A549 (cell line): ENCODE measurements around the gene ST6GALNAC2. TPM values are rescaled to one million over a fixed set of nuclear protein-coding genes. Genes with fewer than 3 reads are reported as not detected.
"Not testable (repeated sequence)": the region's sequence is repeated elsewhere in the genome, so short reads cannot be mapped to it uniquely, and the experiment has no call there.

ENCODE experiments used
- ATAC-seq, 2 experiments: fragments of 200-7000 bp in 1 of 2; fragments of >200 bp in 1 of 2; cut with Nextera tagmentation in 1 of 2; cut with Tn5 transposase in 1 of 2; 3 replicates each; pipeline versions ENCODE4 v1.8.0 to v1.9.1; 2018 to 2020; ENCODE audit warnings: mild to moderate bottlenecking in 1 of 2, moderate library complexity in 1 of 2
- CTCF ChIA-PET: fragments of 300-600 bp; sonication (Branson Sonifier 250); formaldehyde crosslinking; extraction: SDS; loops from one replicate; lab custom pipeline; 2021; ENCODE audit warnings: antibody characterized with exemption, inconsistent platforms; lab: Yijun Ruan, JAX
- POLR2A ChIA-PET: fragments of 350-600 bp; formaldehyde crosslinking; extraction: SDS; loops from one replicate; lab custom pipeline; 2021; ENCODE audit warnings: antibody characterized with exemption, inconsistent platforms; lab: Yijun Ruan, JAX
- DNase-seq, 2 experiments: peaks; one replicate each; pipeline versions ENCODE4 v3.0.0 to v3.0.0-alpha.2; 2011 to 2016; ENCODE audit warnings: low read depth in 1 of 2, low spot score in 1 of 2
- FAIRE-seq: peaks from 2 replicates; lab custom pipeline; 2011; peaks lifted over from hg19 to GRCh38; lab: Jason Lieb, UNC
- H3K27ac ChIP-seq, 2 experiments: fragments of >200 bp; sonication (Bioruptor Twin); formaldehyde crosslinking; 3 replicates each; pipeline ENCODE4 v1.5.1; 2016 to 2017
- H3K4me1 ChIP-seq: fragments of >200 bp; sonication (Bioruptor Twin); formaldehyde crosslinking; 3 replicates; pipeline ENCODE4 v1.6.1; 2016
- H3K4me2 ChIP-seq: fragments of >200 bp; sonication (Bioruptor Twin); formaldehyde crosslinking; 3 replicates; pipeline ENCODE4 v1.6.1; 2016
- H3K4me3 ChIP-seq: fragments of >200 bp; sonication (Bioruptor Twin); formaldehyde crosslinking; 3 replicates; pipeline ENCODE4 v1.5.1; 2016
- H3K9me3 ChIP-seq: fragments of >200 bp; sonication (Bioruptor Twin); formaldehyde crosslinking; 3 replicates; pipeline ENCODE4 v1.6.1; 2016
- CHD4 ChIP-seq: fragments of 200-600 bp; sonication (generic); IDR thresholded peaks from 2 replicates; pipeline ENCODE4 v1.6.1; 2016; ENCODE audit warnings: antibody characterized with exemption, mild to moderate bottlenecking, borderline replicate concordance
- GATA3 ChIP-seq: IDR thresholded peaks from 2 replicates; pipeline ENCODE4 v1.6.1; 2012; ENCODE audit warnings: borderline replicate concordance
- JUN ChIP-seq, 2 experiments: fragments of >200 bp; sonication (Bioruptor Twin); formaldehyde crosslinking; IDR thresholded peaks; 2 replicates in 1 of 2; 3 replicates in 1 of 2; pipeline ENCODE4 v1.6.1; 2016 to 2017
- MAFK ChIP-seq: fragments of 450-650 bp; IDR thresholded peaks from 2 replicates; pipeline ENCODE4 v1.6.1; 2014; ENCODE audit not compliant: partially characterized antibody
- MYC ChIP-seq: IDR thresholded peaks from 2 replicates; pipeline ENCODE4 v1.6.1; 2012; ENCODE audit warnings: mild to moderate bottlenecking, inconsistent platforms, low read length, improper control_type of control experiment, borderline replicate concordance
- NPAS2 ChIP-seq: fragments of 250-450 bp; sonication (Bioruptor Pico); IDR thresholded peaks from 2 replicates; pipeline ENCODE4 v1.8.0; 2022; ENCODE audit warnings: mild to moderate bottlenecking, moderate library complexity, borderline replicate concordance
- PBX3 ChIP-seq: IDR thresholded peaks from 2 replicates; pipeline ENCODE4 v1.6.1; 2012
- POLR2AphosphoS2 ChIP-seq: conservative IDR thresholded peaks from 2 replicates; pipeline ENCODE4 v1.6.1; 2012; ENCODE audit warnings: low read length, improper control_type of control experiment, inconsistent platforms
- TP53 ChIP-seq: fragments of 250-450 bp; sonication (Bioruptor Pico); IDR thresholded peaks from 2 replicates; pipeline ENCODE4 v1.5.0; 2021; ENCODE audit warnings: mild to moderate bottlenecking, moderate library complexity
- WGBS: methylation state at CpG from one replicate; pipeline ENCODE4 v1.1.6; 2017; ENCODE audit errors: missing lambda C conversion rate; 5-methylcytosine and 5-hydroxymethylcytosine counted together
- polyA plus RNA-seq, 4 experiments: library from polyadenylated mRNA; depleted of rRNA in 3 of 4; stranded (reverse); fragments of >200 nt; fragmentation: RNase III in 1 of 4; extraction: RNeasy Plus Mini Kit Qiagen cat#74134 plus additional on column Dnase treatment in 1 of 4; gene quantifications; 2 replicates in 3 of 4; 3 replicates in 1 of 4; pipeline ENCODE4 v1.2.3, GENCODE V29; 2011 to 2017
- TF ChIP-seq, protein P1 (sequence below): IDR thresholded peaks from 2 replicates; pipeline ENCODE4 v1.6.1; 2012; ENCODE audit warnings: low read depth, borderline replicate concordance
- TF ChIP-seq, protein P2 (sequence below): fragments of >200 bp; sonication (Bioruptor Twin); formaldehyde crosslinking; IDR thresholded peaks from 3 replicates; pipeline ENCODE4 v1.6.1; 2016

ST6GALNAC2 gene
- polyA plus RNA-seq, 2 of the 4 experiments (the other 2 are of a cell fraction) = 0.41 to 0.74 TPM

GRCh38 chr17:76560877-76561221 is 24.8 kb downstream of the ST6GALNAC2 start:
- POLR2A ChIA-PET = no interaction called here
- FAIRE-seq (no peak), DNase-seq (no peak), ATAC-seq (no peak)
- Histone ChIP-seq H3K4me2 (peak overlapping the region; percentile 95; the same call in 2 of the 3 replicates), H3K9me3 (no peaks in the 10 kb centered on the region), H3K4me1 (peaks cover 48% of the 10 kb centered on the region), H3K4me3 (no peak overlapping the region), H3K27ac (peak overlapping the region in 1 of 2 experiments; percentile 90; a peak in 3 of 6 replicates)
- TF ChIP-seq NPAS2 (CRISPR knock-in tag) (no peak), PBX3 (no peak), POLR2AphosphoS2 (no peak), JUN (IDR thresholded peaks at IDR 0.05) (no peak), CHD4 (no peak), GATA3 (no peak), TP53 (CRISPR knock-in tag) (no peak), MAFK (no peak)
- TF ChIP-seq, protein P1, sequence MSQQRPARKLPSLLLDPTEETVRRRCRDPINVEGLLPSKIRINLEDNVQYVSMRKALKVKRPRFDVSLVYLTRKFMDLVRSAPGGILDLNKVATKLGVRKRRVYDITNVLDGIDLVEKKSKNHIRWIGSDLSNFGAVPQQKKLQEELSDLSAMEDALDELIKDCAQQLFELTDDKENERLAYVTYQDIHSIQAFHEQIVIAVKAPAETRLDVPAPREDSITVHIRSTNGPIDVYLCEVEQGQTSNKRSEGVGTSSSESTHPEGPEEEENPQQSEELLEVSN = no peak
- 90% methylated on average over 6 of the region's 6 CpGs for WGBS
- CTCF ChIA-PET = interaction anchor here (0.7 to 15.7 kb wide), 7 partner anchors 17 to 163 kb away, joined by 4 to 185 read pairs (median 8); partner anchors contain the start of genes MXRA7 and ST6GALNAC2

- Histone ChIP-seq H3K9me3 (no peaks in the 10 kb centered on the region), H3K27ac (peak overlapping the region in 1 of 2 experiments; percentile 90; a peak in 3 of 6 replicates)
- CTCF ChIA-PET = interaction anchor here (0.7 to 15.7 kb wide), 12 partner anchors 7 to 163 kb away, joined by 3 to 185 read pairs (median 11); partner anchors contain the start of genes MXRA7 and ST6GALNAC2
- ATAC-seq (no peak), FAIRE-seq (no peak)
- WGBS = 90% methylated on average over 10 of the region's 10 CpGs
- TF ChIP-seq MYC = no peak
- TF ChIP-seq, protein P2, sequence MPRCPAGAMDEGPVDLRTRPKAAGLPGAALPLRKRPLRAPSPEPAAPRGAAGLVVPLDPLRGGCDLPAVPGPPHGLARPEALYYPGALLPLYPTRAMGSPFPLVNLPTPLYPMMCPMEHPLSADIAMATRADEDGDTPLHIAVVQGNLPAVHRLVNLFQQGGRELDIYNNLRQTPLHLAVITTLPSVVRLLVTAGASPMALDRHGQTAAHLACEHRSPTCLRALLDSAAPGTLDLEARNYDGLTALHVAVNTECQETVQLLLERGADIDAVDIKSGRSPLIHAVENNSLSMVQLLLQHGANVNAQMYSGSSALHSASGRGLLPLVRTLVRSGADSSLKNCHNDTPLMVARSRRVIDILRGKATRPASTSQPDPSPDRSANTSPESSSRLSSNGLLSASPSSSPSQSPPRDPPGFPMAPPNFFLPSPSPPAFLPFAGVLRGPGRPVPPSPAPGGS = 0 out of 3 replicates have a peak, but pooled peaks have one; percentile 28
- TF ChIP-seq, all 56 proteins: peak for 1
- Histone ChIP-seq H3K4me1 (peaks cover 42% of the 10 kb centered on the region), H3K4me3 (peak overlapping the region; percentile 87; the same call in 2 of the 3 replicates), H3K4me2 (peak overlapping the region; percentile 95)
- DNase-seq = no peak
- POLR2A ChIA-PET = interaction anchor here (0.7 kb wide), 2 partner anchors 33 to 64 kb away, joined by 3 read pairs; no protein-coding TSS in a partner anchor
Measured at GRCh38 chr17:76560036-76560876, 25.4 kb downstream of the ST6GALNAC2 start.

DNA sequence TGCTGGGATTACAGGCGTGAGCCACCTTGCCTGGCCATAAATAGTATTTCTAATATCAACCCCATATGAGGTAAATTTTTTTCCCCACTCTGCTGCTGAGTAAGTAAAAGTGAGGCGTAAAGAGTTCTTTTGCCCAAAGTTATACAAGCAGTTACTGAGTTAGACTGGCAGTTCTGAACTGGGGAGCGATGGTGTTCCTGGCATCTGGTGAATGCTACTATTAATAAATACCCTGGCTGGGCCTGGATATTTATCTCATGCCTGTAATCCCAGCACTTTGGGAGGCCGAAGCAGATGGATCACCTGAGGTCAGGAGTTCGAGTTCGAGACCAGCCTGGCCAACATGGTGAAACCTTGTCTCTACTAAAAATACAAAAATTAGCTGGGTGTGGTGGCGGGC is 26.2 kb downstream of the ST6GALNAC2 start:
- FAIRE-seq, ATAC-seq, H3K9me3 ChIP-seq, DNase-seq: not testable (repeated sequence)
- H3K4me1 ChIP-seq = peaks cover 40% of the 10 kb centered on the region
- CTCF ChIA-PET = interaction anchor here (0.9 to 15.7 kb wide), 14 partner anchors 8 to 160 kb away, joined by 3 to 185 read pairs (median 8); partner anchors contain the start of genes MXRA7 and ST6GALNAC2
- POLR2A ChIA-PET = interaction anchor here (0.7 kb wide), 2 partner anchors 33 to 64 kb away, joined by 3 read pairs; no protein-coding TSS in a partner anchor
- H3K4me3 ChIP-seq = peak overlapping the region; percentile 87
- peak overlapping the region; percentile 90 to 96; a peak in 4 of 6 replicates for H3K27ac ChIP-seq
- WGBS = 89% methylated on average over 7 of the region's 7 CpGs
- peak overlapping the region; percentile 95 for H3K4me2 ChIP-seq
